ENCODE measurements around the gene AQP3. TPM values are rescaled to one million over a fixed set of nuclear protein-coding genes. Genes with fewer than 3 reads are reported as not detected.

The AQP3 gene
- polyA plus RNA-seq, 1 donor (not counting 4 experiments of a cell fraction or from before 2014, with no cell fraction given): 239 TPM

GRCh38 chr9:33452828-33453271, 5.5 kb upstream of the AQP3 start:
- no peak overlapping the region for H2AFZ ChIP-seq (ENCODE audit: control insufficient read depth, low read length)

GRCh38 chr9:33450621-33451146, 3.3 kb upstream of the AQP3 start:
- Histone ChIP-seq H3K36me3 (ENCODE audit: control insufficient read depth in 2 of 2, extremely low read depth in 1 of 2, insufficient read depth in 2 of 2, low read length in 2 of 2) (no peaks in the 10 kb centered on the region), H3K27me3 (ENCODE audit: control insufficient read depth, extremely low read depth, insufficient read depth, low read length) (no peaks in the 10 kb centered on the region), H3K9me1 (ENCODE audit: control insufficient read depth, extremely low read depth, insufficient read depth, low read length) (no peaks in the 10 kb centered on the region), H3K79me2 (ENCODE audit: control insufficient read depth, insufficient read depth, low read length) (no peaks in the 10 kb centered on the region), H3K4me1 (ENCODE audit: control insufficient read depth, extremely low read depth, insufficient read depth, low read length) (peaks cover 61% of the 10 kb centered on the region), H4K20me1 (ENCODE audit: control insufficient read depth, extremely low read depth, insufficient read depth, low read length) (no peaks in the 10 kb centered on the region), H2AFZ (ENCODE audit: control insufficient read depth, low read length) (no peak overlapping the region), H3K27ac (ENCODE audit: control insufficient read depth, insufficient read depth, low read length) (peak overlapping the region; percentile 20), H3K4me3 (ENCODE audit: control insufficient read depth in 2 of 3, extremely low read depth in 1 of 3, insufficient read depth in 2 of 3, low read depth in 1 of 3, low read length in 3 of 3) (no peak overlapping the region), H3K9ac (ENCODE audit: control insufficient read depth, extremely low read depth, insufficient read depth, low read length) (no peak overlapping the region), H3K9me3 (ENCODE audit: control insufficient read depth, low read depth, low read length) (no peaks in the 10 kb centered on the region), H3K4me2 (ENCODE audit: control insufficient read depth, extremely low read depth, insufficient read depth, low read depth, low read length) (no peak overlapping the region)
- DNase-seq (ENCODE audit: low read depth, low spot score): no peak
- TF ChIP-seq CTCF (optimal IDR thresholded peaks at IDR 0.05 in 1 of 3, IDR thresholded peaks at IDR 0.05 in 1 of 3, conservative IDR thresholded peaks at IDR 0.05 in 1 of 3; ENCODE audit: extremely low read depth in 1 of 3, insufficient read depth in 2 of 3, low read length in 3 of 3): no peak
- dilution Hi-C loops (cut with MboI; ENCODE audit: extremely low pct_ligation_motif_present, low sequenced_read_pairs): no loop called here
- peak; percentile 55 for FAIRE-seq

More at GRCh38 chr9:33452828-33453271, 5.5 kb upstream of the AQP3 start:
- peaks cover 45% of the 10 kb centered on the region for H3K4me1 ChIP-seq (ENCODE audit: control insufficient read depth, extremely low read depth, insufficient read depth, low read length)
- dilution Hi-C loops (cut with MboI; ENCODE audit: extremely low pct_ligation_motif_present, low sequenced_read_pairs): no loop called here
- no peaks in the 10 kb centered on the region for H4K20me1 ChIP-seq (ENCODE audit: control insufficient read depth, extremely low read depth, insufficient read depth, low read length)
- H3K9ac ChIP-seq (ENCODE audit: control insufficient read depth, extremely low read depth, insufficient read depth, low read length): peak overlapping the region; percentile 61
- no peaks in the 10 kb centered on the region for H3K9me1 ChIP-seq (ENCODE audit: control insufficient read depth, extremely low read depth, insufficient read depth, low read length)
- FAIRE-seq (peak; percentile 99), DNase-seq (ENCODE audit: low read depth, low spot score) (peak; percentile 96)
- no peaks in the 10 kb centered on the region for H3K36me3 ChIP-seq (ENCODE audit: control insufficient read depth in 2 of 2, extremely low read depth in 1 of 2, insufficient read depth in 2 of 2, low read length in 2 of 2)
- H3K79me2 ChIP-seq (ENCODE audit: control insufficient read depth, insufficient read depth, low read length): no peaks in the 10 kb centered on the region
- no peaks in the 10 kb centered on the region for H3K9me3 ChIP-seq (ENCODE audit: control insufficient read depth, low read depth, low read length)
- H3K4me2 ChIP-seq (ENCODE audit: control insufficient read depth, extremely low read depth, insufficient read depth, low read depth, low read length): peak overlapping the region; percentile 72
- TF ChIP-seq EZH2 (IDR thresholded peaks at IDR 0.05; ENCODE audit: low read length): no peak
- peak in 2 of 3 experiments; percentile 92 to 97 for TF ChIP-seq CTCF (optimal IDR thresholded peaks at IDR 0.05 in 1 of 3, IDR thresholded peaks at IDR 0.05 in 1 of 3, conservative IDR thresholded peaks at IDR 0.05 in 1 of 3; ENCODE audit: extremely low read depth in 1 of 3, insufficient read depth in 2 of 3, low read length in 3 of 3)
- no peak overlapping the region for H3K4me3 ChIP-seq (ENCODE audit: control insufficient read depth in 2 of 3, extremely low read depth in 1 of 3, insufficient read depth in 2 of 3, low read depth in 1 of 3, low read length in 3 of 3)
- peak overlapping the region; percentile 83 for H3K27ac ChIP-seq (ENCODE audit: control insufficient read depth, insufficient read depth, low read length)
- no peaks in the 10 kb centered on the region for H3K27me3 ChIP-seq (ENCODE audit: control insufficient read depth, extremely low read depth, insufficient read depth, low read length)

Data from keratinocyte (primary cell).